Measurements from ENCODE around the gene MPDZ. TPM values are rescaled to one million over a fixed set of nuclear protein-coding genes. Genes with fewer than 3 reads are reported as not detected.

MPDZ gene
- total RNA-seq: 82.4 and 83.3 TPM in 2 replicates

GRCh38 chr9:13279284-13280141 is at the start of gene MPDZ:
TSS of gene MPDZ (minus strand) at chr9:13279692. CDS start at chr9:13250315, 29,377 bp downstream.

All from smooth muscle cell of the pulmonary artery (primary cell).